Effector CD4-positive, alpha-beta T cell (primary cell): ENCODE results near the gene SERPINA6. TPM values are rescaled to one million over a fixed set of nuclear protein-coding genes. Genes with fewer than 3 reads are reported as not detected.
"Not testable (repeated sequence)": the region's sequence is repeated elsewhere in the genome, so short reads cannot be mapped to it uniquely, and the experiment has no call there.

ENCODE experiments used
- DNase-seq: peaks from one replicate; pipeline ENCODE4 v3.0.0-alpha.2; 2020
- total RNA-seq: gene quantifications from one replicate; lab custom pipeline; 2026; lab: John Stamatoyannopoulos, UW

The SERPINA6 gene, protein sequence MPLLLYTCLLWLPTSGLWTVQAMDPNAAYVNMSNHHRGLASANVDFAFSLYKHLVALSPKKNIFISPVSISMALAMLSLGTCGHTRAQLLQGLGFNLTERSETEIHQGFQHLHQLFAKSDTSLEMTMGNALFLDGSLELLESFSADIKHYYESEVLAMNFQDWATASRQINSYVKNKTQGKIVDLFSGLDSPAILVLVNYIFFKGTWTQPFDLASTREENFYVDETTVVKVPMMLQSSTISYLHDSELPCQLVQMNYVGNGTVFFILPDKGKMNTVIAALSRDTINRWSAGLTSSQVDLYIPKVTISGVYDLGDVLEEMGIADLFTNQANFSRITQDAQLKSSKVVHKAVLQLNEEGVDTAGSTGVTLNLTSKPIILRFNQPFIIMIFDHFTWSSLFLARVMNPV
- total RNA-seq = not detected

DNA sequence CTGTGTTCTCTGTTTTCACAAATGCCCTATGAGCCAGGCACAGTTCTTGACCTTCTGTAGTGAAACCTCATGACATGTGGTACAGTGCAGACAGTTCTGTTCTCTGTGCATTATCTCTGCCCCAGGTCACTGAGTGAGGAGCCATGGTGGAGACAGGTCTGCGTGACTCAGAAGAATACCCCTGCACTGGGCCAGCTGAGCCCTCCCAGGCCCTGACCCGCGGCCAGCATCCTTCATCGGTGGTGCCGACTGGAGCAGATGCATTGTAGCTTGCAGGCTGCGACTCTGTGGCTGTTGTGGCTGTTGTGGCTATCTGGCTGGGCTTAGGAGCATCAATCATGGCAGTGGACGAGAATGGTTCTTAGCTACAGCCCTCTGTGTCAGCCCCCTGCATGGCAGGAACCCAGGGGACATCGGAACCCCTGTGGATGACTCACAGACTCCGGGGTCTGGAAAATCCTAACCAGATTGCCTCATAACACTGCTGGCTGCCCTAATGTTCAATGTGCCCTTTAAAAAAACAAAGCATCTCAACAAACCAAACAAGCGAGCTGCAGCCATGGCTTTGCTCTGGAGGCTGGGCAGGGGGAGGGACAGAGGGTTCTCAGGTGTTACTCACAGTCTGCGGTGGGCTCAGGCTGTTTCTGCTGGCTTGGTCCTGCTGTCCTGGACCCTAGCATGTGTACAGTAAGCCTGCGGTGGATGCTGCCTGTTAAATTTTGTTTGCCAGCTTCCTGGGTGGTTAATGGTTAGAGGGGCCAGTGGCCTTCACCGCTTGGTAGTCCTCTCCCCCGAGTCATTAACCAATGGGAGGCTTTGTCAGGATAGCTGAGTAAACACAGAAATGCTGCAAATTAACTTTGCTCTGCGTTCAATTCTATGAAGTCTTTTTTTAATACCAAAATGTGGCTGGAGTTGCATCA, at the start of gene SERPINA6:
Gene SERPINA6, minus strand, starts transcription at position 689 of the 923 bp plus-strand sequence. CDS start 8,688 bp downstream, outside the sequence.
- no peak for DNase-seq

DNA sequence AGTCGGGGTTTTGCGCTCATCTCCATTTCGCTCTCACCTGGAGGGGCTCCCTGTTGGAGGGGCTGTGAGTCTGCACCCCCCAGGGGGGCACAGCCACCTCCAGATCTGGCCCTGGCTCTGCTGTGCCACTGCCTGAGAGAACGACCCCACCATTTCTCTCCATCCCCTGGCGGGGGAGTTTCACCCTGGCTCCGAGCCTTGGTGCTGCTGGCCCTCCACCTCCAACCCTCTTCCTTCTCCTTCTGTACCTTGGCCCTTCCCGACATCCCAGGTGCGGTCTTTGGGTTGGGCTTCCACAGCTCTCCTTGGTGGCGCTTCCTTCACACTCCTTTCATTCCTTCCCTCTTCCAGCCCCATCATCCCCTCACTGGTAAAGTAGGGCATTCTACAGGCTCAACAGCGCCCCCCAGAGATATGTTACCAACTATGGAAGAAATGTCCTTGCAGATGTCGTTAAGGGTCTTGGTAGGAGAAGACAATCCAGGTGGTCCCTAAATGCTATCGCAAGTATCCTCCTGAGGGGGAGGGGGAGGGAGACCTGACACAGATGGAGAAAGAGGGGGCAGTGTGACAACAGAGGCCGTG, 49.0 kb upstream of the SERPINA6 start:
- DNase-seq = no peak

DNA sequence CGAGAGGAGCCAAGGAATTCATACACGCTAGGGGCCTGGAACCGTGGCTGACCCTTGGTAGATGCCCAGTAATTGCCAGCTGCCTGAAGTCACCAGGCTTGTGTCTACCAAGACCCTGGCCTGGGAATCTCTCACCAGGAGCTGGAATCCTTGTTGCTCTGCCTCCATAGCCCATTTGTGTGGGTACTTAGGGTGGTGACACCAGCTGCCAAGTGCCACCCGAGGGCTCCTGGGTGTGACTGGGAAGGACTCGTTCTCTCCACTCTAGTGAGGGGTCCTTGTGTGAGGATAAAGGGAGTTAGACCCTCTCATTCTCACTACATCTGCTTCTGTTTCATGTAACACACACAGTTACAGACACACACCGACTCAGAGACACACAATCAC, 47.4 kb upstream of the SERPINA6 start:
- no peak for DNase-seq

DNA sequence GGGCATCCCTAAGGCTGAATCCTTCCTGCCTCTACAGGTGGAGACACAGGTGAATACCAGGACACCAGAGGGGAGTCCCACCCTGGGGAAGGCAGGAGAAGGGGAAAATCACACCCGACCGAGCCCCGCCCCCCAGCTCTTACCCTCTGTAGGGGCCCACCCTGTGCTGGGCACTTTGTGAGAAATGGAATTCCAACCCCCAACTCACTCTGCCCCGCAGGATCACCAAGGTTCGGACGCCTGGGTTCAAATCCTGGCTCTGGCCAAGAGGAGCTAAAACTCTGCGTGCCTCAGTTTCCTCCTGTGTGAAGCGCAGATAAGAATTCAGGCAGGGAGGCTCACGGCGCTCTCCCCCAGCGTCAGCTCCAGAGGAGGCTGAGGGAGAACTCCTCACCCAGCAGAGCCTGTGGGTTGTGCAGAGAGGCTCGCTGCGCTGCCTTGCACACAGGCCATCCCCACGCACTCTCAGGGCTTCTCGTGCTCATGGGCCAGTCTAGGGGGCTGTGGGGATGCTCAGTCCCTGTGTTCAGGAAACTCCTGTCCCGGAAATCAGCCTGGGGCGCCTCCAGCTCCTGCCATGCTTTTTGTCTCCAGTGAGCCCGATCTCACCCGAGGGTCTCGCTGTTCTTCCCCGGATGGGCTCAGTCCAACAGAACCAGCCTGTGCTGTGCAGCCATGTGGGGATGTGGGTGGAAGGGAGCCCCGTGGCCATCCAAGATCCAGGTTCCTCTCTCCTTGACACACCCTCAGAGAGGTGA, 46.8 kb upstream of the SERPINA6 start:
- DNase-seq = not testable (repeated sequence)

DNA sequence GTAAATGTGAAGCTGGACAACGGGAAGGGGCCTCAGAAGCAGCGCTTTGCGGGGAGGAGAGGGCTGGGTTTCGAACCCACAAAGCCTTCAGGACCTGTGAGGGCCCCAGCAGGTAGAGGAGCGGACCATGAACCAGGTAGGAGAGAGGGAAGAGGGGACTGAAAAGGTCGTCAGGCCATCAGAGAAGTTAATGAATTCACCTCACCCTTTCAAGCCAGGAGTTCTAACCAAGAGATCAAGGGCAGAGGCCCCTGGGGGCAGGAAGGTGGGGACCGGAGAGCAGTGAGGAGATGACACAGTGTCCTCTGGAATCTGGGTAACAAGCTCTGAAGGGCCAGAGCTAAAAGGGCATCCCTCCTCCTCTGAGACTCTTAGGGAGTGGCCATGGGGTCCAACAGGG, 45.8 kb upstream of the SERPINA6 start:
- DNase-seq = no peak

DNA sequence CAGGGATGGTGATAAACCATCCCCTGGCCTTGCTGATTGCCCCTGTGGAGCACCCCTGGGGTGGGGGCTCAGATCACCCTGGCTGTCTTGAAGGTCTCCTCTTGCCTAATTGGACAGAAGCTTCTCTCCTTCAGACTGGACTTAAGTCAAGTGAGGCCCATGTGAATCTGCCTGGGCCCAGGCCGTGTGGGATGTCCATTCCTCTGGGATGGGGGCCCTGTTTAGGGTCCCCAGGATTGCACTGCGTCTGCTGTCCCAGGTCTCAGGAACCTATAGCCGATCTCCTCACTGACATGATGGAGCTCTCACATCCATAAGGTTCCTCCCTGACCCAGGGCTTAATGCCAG, 45.1 kb upstream of the SERPINA6 start:
- no peak for DNase-seq

DNA sequence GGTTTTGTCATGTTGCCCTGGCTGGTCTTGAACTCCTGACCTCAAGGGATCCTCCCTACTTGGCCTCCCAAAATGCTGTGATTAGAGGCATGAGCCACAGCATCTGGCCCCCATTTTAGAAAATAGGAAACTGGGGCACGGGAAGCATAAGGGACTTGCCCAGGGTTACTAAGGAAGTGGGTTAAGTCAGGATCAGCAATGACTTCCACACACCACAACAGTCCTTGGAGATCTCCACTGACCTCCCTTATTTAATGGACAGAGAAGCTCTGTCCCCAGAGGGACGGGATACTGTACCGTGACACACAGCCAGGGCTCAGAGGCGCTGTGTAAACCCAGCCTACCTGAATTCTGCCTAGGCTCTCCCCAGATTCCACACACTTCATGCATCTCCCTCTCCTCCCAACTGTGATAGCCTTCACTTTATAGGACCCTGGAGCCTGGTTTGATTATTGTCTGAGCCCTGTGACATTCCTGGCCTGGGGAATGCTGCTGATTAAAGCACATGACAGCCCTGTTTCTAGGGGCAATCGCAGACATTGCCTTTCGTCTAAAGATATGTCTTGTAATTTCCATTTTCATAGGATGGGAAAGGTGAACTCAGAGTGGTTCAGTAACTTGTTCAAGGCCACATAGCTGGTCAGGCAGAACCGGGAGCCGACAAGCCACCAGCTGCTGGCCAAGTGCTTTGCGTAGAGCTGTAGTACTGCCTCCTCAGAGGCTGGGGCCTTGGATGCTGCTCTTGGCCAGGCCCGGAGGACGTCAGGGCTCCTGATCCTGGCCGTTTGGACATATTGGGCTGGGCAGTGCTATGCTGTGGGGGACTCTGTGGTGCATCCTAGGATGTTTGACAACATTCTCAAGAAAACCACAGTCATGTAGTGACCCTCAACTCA, 44.5 kb upstream of the SERPINA6 start:
- DNase-seq = no peak

DNA sequence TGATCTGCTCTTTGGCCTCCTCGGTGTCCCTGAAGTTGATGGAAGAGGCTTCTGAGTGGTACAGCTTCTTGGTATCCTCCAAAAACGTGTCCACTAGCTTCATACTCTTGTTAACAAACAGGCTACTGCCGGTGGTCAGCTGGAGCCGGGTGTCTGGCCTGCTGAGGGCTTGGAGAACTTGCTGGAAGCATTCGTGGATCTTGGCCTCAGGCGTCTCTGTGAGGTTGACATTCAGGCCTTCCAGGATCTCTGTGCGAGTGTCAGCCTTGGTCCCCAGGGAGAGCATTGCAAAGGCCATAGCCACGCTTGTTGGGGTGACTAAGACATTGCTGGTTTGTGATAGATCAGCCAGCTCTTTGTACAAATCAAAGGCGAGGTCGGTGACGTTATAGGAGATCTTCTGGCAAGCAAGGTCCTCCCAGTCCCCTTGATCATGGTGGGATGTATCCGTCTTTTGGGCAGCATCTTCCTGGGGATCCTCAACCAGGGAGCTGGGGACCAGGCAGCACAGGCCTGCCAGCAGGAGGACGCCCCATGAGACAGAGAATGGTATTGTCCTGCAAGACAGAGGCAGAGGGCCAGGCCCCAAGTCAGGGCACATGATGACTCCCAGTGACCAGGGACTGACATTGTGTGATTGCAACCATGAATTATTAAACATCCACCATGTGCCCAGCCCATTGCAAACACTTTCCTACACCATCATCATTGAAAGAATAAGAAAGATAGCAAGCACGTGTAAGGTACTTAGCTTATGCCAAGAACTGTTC, 43.2 kb upstream of the SERPINA6 start, which contains the start of gene SERPINA2:
Gene SERPINA2, minus strand, starts transcription at position 553 of the 770 bp plus-strand sequence.
- DNase-seq = no peak

DNA sequence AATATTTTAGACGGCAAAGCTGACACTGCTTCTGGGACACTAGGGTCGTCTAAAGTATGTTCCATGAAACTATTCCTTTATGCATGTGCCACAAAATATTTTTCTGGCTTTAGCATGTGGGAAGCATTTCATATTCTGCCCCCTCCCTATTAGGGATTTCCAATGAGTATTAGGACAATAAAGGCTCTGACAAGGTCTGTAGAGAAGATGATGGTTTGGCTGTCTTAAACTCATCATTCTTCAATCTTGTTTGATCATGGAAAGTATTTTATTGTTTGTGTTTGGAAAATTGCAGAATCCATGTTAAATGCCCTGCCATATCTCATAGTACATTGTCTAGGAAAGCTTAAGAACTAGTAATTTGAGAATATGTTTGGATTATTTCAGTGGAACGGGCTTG, 42.5 kb upstream of the SERPINA6 start:
- DNase-seq = no peak

DNA sequence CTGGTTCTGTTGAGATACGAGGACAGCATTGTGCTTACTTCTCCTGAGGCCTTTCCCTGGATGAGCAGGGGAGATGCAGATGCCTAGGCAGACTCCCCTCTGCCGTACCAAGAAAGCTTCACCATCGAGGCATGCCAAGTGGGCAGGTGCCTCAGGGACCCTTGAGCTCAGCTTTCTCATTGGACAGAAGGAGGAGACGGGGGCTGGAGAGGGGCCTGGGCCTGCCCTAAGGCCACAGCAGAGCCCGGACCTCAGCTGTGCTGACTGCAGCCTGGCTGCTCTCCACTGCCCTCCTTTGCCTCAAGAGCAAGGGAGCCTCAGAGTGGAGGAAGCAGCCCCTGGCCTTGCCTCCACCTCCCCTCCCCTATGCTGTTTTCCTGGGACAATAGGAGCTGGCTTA, 41.8 kb upstream of the SERPINA6 start:
- no peak for DNase-seq

DNA sequence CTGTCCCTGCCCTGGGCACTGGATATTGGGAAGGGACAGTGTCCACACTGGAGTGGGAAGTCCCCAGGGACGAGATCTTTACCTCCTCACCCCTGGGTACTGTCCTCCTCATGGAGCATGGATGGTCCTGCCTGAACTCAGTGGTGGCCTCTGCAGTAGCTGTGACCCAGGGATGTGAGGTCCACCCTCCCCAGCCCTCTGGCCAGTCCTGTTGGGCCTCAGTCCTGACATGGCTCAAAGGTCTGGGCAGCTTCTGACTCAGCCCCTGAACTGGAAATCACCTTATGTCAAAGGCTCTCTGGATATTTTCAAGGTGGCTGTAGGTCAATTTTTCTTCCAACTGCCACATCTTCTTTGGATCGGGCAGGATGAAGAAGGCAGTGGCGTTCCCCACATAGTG, 40.9 kb upstream of the SERPINA6 start:
- no peak for DNase-seq

DNA sequence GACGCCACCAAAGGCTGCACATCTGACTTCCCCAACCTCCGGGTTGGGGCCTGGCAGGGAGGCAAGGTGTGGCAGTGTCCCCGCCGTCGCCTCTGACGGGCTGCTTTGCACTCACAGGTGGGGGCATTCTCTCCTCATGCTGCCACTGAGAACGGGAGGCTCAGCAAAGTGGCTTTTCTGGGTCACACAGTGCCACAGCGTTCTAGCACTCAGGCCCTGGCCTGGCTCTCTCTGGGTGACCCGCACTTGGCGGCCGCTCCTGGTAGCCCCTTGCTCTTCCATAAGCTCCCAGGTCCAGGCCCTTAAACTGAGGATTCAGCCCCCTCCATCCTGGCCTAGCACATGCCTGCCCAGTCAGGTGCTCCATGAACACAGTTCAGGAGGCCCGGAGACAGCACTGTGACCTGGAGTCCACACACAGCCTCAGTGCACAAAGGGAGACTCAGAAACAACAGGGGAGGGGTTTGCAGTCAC, 40.1 kb upstream of the SERPINA6 start:
- no peak for DNase-seq

DNA sequence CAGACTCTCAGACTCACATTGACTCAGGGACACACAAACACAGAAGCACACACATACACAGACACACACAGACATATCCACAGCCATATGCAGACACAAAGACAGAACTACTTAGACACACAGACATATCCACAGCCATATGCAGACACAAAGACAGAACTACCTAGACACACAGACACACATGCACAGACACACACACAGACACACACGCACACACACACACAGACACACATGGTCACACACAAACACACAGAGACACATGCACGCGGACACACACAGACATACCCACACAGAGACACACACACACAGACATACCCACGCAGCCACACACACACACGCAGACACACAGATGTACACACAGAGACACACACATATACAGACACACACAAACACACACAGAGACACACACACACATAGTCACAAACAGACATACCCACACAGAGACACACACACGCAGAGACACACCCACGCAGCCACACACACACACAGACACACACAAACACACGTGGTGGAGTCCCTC, 39.5 kb upstream of the SERPINA6 start:
- no peak for DNase-seq

DNA sequence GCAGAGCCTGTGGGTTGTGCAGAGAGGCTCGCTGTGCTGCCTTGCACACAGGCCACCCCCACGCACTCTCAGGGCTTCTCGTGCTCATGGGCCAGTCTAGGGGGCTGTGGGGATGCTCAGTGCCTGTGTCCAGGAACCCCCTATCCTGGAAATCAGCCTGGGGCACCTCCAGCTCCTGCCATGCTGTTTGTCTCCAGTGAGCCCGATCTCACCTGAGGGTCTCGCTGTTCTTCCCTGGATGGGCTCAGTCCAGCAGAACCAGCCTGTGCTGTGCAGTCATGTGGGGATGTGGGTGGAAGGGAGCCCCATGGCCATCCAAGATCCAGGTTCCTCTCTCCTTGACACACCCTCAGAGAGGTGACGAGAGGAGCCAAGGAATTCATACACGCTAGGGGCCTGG, 38.5 kb upstream of the SERPINA6 start:
- no peak for DNase-seq

DNA sequence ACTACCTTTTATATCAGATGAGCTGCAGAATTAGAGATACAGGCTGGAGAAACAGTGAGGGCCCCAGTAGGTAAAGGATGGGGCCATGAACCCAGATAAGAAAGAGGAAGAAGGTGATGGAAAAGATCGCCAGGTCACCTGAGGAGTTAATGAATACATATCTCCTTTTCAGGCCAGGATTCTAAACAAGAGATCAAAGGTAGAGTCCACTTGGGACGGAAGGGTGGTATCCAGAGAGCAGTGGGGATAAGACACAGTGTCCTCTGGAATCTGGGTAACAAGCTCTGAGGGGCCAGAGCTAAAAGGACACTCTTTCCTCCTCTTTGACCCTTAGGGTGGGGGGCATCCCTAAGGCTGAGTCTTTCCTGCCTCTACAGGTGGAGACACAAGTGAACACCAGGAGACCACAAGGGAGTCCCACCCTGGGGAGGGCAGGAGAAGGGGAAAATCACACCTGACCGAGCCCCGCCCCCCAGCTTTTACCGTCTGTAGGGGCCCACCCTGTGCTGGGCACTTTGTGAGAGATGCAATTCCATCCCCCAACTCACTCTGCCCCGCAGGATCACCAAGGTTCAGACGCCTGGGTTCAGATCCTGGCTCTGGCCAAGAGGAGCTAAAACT, 37.9 kb upstream of the SERPINA6 start:
- no peak for DNase-seq

DNA sequence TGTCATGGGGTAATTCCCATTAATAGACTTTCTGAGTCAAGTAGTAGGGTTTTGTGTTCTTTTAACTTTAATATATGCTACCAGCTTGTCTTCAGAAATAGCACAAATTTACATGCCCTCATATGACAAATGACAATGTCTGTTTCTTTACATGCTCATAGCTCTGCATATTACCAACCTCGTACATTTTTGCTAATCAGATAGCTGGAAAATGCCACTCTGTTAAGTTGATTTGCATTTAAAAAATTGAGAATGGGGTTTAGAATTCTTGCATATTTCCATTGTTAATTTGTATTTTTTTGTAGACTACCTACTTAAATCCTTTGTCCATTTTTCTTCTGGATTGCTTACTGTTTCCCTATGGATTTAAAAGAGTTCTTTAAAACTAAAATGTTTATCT, 34.0 kb upstream of the SERPINA6 start:
- no peak for DNase-seq

DNA sequence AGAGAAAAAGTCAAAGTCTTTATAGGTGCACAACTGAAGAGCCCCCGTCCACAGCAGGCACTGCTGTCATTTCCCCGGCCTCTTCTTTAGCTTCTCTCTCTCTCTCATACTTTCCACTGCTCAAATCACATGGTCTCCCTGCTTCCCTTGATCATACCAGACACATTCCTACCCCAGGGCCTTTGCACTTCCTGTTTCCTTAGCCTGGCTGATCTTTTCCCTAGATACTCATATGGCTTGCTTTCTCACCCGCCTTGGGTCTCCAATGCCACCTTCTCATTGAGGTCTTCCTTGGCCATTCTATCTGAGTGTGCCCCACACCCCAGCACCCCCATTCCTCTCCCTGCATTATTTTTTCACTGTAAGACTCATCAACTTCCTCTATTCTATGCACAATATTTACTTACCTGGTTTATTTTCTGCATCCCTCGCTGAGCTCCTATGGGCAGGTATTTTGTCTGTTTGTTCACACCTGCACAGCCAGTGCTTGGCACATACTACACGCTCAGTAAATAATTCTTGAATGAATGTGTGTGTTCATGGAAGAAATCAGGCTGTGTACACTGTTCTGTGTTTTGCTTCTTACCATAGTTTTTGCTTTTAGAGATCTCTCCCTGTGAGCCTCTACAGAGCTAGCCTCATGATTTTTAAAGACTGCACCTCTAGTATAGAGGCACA, 33.4 kb upstream of the SERPINA6 start:
- no peak for DNase-seq

DNA sequence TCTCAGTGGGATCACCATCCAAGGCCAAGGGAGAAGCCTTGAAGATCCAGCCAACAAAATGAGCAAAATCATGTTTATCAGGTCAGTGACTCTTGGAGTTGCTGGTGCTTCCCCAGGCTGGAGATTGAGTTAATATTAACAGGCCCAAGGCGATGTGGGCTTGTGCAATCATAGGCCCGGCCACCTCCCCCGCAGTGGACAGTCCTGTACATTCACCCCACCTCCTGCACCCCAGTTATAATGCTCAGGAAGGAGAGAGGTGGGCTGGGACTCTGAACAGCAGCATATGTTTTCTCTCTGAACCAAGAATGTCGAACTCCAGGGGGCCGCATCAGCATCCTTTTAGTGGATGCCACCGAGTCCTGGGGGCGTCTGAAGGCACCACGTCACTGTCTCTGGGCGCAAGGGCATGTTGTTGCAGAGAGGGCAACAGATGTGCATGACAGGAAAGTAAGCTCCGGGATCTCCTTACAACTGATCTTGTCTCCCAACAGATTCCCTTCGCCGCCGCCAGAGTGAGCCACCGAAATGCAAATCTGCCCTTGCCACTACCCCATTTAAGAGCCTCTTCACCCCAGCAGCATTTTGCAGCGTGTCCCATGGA, 32.2 kb upstream of the SERPINA6 start:
- DNase-seq = no peak

DNA sequence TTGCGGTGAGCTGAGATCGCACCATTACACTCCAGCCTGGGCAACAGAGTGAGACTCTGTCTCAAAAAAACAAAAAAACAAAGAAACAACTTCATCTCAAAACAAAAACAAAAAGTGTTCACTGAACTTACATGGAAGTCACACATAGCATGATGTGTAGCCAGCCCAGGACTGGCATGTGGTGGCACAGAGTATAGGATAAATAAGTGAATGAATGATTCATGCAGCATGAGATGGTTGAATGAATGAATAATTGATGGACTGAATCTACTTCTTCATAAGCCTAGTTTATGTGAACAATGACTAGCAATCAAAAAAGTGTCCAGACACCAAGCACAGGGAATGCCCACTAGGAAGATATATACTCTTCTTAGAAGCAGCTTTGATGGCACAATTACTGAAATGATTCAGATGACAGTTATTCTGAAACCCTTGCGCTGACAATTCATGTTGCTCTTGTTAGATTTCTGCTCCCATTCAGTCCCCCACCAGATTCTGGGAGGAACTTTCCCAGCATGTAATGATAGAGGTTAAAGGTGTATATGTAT, 31.6 kb upstream of the SERPINA6 start:
- no peak for DNase-seq
